GM19463 (cell line): Measurements from ENCODE around the gene CAPG.

Experiments used
- ATAC-seq: cut with Tn5 transposase; IDR thresholded peaks from one replicate; pipeline ENCODE4 v1.9.1; 2021; ENCODE audit warnings: mild to moderate bottlenecking, moderate library complexity; ENCODE audit not compliant: unreplicated experiment

Gene CAPG

DNA sequence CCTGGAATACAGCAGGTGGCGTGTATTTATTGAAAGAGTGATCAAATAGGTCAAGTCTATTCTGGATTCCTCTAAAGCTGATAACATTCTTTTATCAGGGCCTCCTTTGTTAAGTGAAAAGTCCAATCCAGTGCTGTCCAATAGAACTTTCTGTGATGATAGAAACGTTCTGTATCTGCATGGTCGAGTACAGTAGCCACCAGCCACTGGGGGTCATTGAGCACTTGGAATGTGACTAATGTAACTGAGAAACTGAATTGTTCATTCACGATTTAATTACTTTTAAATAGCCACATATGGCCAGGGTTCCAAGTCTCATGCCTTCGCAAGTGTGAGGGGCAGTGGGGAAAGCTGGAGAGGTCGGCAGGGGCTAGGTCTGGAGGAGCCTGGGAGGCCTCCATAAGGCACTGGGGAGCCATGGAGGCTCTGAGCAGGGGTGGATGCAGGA lies 28.9 kb upstream of the CAPG start:
- no peak for ATAC-seq

DNA sequence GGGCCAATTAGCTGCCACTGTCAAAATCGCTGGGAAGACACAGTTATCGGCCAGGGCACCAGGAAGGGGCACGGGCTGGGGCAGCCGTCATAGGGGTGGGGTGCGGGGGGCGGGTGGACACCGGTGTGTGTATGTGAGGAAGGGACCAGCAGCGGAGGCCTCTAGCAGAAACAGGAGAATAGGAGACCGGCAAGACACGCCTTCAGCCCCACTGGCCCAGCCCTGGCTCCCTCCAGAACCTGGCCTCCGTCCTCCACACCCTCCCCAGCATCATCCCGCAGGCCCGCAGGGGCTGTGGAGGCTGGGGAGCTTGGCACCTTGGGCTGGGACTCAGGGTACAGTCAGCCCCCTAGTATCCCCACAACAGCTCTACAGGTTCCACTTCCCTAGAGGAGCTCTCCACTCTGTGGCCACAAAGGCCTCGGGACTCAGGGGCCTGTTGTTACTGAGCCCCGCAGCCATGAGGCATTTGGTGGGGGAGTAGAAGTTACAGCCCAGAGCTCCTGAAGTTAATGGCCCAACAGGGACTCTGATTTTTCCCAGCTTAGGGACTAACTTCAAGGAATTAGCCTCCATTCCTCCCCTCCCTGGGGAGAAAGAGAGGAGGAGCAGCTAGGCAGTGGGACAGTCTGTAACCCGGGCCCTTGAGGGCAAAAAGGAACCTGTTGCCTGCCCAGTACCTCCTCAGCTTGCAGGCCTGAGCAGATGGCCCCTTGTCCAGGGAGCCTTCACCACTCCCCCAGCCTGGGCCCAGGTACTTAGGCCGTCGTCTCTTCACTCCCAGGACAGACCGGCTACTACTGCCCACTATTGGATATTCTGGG lies 28.2 kb upstream of the CAPG start:
- ATAC-seq = peak; percentile 2

DNA sequence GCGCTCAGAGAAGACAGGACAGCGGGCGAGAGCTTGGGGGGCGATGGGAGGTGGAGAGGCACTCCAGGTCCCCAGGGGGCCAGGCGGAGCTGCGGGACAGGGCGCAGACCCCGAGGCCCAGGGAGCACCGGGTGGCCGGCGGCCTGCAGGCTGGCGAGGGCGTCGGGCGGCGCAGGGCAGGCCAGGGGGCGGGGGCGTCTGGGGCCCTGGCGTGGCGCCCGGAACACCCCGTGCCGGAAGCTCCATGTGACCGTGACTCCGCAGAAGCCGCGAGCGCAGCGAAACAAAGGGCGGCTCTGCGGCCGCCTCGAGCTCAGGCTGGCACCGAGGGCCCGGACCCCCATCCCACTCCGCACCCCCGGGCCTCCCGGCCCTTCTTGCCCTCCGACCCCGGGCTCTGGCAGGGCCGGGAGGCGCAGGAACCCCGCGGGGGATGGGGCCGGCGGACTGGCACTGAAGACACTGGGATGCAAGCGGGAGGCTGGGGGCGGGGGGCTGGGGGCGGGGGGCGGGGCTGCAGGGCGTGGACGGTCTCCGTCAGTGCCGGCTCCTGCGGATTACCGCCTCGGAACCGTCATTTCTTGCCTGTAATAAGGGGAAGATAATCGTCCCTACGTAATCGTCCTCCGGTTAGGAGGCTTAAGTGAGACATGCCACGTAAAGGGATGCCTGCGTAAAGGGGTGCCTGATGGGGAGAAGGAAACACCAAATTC lies 27.5 kb upstream of the CAPG start:
- peak; percentile 92 for ATAC-seq

DNA sequence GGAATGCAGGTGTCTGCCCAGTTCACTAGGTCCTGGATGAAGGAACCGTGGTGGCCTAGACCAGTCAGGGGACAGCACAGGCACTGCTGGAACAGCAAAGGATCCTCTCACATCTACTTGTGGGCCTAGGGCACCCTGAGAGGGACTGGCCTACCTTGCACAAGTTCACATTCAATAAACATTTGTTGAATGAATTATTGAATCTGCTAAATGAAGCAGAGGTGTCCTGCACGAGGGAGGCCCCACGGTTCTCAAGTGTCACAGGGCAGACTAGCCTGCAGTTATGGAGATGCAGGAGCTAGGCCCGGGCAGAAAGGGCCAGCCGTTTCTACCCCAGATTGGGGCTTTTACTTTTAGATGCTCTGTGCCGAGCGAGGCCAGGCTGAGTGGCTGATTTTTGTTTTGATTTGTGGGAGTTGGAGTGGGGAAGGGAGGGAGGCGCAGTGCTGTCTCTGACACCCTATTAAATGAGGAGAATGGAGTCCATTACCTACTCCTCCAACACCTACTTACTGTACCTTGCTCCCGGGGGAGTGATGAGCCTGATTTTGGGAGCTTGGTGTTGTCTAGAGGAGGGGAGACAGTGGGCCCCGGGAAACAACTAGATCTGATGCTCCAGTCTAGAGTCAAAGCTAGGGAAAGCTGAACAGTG lies 26.8 kb upstream of the CAPG start:
- ATAC-seq = no peak

DNA sequence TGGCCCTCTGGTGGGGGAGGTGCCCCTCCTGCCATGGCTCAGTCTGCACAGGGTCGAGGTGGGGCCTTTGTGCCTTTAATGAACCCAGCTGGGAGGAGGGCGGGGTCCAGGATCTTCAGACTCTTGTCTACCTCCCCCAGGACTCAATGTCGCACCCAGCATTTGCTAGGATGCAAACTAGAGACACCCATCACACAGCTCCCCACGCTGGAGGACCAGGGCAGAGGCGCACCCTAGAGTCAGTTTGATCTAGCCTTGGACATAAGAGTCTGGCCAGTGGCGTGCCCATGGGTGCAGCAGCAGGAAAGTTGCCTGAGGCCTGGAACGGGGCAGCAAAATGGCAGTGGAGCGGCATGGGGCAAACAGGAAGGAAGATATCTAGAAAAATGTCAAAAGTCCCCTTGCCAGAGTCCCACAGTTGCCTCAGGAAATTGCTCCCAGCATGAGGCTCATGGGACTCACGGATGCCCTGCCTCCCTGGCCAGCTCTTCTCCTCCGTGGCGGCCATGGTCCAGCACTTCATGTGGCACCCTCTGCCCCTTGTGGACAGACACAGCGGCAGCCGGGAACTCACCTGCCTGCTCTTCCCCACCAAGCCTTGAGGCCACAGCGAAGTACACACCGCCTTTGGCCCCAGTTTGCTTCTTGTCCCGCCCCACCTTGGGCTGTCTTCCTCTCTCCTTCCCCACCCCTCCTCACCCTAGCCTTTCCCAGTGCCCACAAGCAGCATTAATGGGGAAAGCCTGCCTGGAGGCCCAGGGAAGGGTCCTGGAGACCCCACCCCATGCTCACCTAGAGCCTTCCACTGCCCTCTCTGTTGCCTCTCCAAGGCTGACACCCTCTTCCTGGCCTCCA lies 26.0 kb upstream of the CAPG start:
- no peak for ATAC-seq

DNA sequence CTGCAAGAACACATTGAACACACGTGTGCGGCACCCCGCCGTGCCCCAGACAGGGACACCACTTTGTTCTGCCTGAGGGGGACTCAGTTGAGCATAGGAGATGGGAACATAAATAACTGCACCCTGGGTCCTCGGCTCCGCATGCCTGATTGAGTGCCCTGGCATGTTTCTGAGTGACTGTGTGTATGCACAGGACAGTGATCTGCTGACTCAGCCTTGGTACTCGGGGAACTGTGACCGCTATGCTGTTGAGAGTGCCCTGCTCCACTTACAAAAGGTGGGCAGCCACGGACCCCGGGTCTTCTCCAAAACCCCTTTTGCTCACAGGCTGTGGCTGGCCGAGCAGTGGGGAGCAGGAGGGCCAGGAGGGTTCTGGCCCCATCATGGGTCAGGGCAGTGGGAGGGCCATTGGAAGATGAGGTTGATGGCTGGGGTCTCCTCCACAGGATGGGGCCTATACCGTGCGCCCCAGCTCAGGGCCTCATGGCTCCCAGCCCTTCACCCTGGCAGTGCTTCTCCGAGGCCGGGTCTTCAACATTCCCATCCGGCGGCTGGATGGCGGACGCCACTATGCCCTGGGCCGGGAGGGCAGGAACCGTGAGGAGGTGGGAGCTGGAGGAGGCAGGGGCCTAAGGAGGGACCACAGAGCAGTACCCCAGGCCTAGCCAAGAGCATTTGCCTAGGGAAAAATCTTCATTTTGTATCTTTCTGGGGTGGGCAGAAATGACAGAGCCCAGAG lies 25.2 kb upstream of the CAPG start:
- ATAC-seq = no peak

DNA sequence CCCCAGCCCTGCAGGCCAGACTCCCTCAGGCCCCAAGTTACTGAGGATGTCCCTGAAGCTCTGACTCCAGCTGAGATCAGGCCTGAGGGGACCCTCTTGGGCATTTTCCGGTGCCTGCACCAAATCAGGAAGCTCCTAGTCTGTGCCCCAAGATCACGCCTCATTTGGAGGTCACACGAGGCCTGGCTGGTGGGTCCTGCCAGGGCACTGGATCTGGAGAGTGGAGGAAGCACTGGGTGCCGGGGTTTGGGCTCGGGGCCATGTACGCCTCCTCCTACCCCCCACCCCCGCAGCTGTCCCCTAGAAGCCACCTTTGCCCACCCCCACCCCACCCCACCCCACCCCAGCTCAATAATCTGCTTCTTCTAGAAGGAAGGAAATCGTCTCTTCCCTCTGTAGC lies 24.5 kb upstream of the CAPG start:
- ATAC-seq = no peak

DNA sequence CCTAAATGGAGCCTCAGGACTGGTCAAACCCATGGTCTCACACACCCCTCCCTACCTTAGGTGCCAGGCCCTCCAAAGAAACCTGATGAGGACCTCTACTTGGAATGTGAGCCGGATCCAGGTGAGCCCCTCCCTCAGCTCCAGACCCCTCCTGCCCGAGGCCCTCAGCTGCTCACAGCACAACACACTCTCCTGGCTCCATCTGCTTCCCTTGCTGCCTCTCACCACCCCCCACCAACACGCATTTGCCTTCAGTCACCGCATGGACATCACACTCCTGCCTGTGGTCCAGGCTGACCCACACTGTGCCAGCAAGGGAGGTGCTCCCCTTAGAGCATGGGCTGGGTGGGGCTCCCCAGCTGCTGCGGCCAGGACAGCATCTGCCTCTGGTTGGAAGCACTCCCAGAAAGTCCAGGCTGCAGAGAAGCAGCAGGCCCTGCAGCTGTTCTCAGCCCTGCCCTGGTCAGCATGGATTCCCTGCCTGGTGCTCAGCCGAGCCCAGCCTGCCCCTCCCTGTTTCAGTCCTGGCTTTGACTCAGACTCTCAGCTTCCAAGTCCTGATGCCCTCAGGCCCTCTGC lies 23.4 kb upstream of the CAPG start:
- no peak for ATAC-seq

DNA sequence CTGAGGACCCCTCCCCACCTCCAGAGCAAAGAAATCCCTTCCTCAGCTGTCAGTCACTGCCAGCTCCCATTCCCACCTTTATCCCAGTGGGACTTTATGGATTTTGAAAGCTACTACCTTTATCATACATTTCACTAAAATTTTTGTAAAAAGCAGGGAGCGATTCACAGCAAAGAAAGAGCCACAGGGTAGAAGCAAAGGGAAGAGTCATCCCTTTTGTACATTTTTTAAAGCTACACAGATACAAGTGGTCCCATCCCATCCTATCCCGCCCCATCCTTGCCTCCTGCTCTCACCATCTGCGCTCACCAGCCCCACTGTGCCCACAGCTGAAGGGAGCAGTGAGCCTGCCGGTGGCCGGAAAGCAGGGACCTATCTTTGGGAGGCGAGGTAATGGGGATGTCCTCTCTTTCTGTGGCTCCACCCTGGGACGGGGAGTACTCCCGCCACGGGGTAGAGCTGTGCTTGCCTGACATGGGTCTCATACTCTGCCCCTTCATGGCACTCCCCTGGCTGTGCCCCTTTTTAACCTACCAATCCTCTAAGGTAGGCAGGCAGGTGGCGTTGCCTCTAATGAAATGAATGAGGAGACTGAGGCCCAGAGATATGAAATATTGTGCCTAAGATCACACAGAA lies 21.5 kb upstream of the CAPG start:
- ATAC-seq = no peak

DNA sequence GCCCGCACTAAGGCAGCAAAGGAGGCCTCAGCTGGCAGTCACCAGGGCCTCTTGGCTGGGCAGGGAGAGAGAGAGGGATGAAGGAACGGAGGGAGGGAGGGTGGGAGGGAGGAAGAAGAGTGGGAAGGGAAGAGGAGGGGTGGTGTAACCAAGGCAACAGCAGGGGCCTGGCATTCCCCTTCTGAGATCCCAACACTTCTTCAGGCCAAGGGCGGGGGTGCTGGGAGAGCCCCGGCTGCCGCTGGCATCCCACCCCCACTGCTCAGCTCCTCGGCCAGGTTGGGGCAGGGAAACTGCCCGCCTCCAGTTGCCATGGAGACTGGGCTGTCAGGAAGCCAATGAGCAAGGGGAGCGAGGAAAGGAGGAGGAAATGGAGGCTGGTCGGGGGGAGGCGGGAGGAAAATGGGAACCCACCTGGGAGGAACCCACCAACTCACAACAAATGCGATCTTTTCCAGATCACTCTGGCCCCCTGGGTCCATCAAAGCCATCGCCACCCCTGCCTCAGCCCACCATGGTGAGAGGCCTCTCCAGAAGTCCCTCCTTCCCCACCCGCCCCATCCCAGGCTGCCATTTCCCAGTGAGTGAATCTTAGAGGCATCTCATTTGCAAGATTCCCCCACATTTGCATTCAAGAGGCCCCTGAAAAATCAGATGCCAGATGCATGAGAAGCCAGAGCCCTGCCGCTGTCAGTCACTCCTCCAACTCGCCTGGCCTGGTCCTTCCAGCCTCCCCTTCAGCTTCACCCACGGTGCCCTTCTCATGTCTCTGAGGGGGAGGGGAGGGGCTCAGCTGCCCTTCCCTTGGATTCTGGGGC lies 20.8 kb upstream of the CAPG start:
- no peak for ATAC-seq

DNA sequence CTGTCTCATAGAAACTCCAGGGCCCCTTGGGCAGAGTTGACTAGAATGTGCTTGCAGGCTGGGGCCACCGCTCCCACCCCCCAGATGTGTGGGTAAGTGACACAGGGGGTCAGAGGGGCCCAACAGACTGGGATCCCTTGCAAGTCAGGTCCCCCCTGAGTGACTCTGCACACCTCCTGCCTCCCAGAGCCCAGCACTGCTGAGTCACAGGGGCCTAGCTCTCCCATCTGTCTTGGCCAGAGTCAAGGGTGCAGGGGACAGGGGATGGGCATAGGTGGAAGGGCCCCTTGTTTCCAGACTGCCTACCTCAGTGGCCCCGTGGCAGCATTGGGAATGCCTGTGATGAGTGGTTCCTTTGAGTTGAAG lies 19.7 kb upstream of the CAPG start:
- ATAC-seq = no peak

DNA sequence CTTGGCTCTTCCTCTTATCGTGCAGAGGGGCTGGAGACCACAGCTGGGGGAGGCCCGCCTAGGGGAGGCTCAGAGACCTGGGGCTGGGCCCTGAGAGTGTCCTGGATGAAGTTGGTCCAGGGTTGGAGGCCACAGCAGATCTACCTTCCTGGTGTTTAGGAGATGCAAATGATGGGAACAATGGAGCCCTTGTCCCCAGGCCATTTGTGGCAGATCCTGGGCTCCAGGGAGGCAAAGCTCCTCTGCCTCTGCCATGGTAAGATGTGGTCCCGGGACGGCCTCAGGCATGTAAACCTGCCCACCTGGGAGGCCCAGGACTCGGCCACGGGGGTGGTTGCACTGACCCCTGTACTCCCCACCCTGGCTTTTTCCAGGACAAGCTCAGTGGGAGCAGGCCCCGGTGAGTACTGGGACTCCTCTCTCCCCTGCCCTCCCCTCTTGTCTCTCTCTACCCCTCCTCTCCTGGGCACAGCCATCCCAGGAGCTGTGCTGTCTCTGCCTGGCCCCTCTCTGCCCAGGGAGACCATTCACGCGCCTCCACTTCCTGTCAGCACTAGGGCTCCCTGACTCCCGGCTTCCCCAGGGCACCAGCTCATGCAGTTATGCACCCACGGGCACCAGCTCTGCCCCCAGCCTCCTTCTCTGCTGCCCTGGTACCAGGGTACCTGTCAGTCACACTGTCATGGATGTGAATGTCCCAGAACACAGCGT lies 19.2 kb upstream of the CAPG start:
- no peak for ATAC-seq

DNA sequence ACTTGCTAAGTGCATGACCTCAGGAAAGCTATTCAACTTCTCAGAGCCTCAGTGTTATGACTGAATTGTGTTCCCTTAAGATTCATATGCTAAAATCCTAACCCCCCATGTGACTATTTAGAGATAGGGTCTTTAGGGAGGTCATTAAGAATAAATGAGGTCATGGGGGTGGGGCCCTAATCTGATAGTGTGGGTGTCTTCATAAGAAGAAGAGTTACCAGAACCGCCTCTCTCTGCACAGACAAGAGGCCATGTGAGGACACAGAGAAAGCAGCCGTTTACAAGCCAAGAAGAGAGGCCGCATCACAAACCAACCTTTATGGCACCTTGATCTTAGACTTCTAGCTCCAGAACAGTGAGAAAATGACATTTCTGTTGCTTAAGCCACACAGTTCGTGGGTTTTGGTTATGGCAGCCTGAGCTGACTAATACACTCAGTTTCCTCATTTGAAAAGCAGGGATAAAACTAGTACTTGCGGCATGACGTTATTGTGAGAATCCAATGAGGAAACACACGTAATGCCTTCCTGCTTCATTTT lies 18.2 kb upstream of the CAPG start:
- ATAC-seq = no peak

DNA sequence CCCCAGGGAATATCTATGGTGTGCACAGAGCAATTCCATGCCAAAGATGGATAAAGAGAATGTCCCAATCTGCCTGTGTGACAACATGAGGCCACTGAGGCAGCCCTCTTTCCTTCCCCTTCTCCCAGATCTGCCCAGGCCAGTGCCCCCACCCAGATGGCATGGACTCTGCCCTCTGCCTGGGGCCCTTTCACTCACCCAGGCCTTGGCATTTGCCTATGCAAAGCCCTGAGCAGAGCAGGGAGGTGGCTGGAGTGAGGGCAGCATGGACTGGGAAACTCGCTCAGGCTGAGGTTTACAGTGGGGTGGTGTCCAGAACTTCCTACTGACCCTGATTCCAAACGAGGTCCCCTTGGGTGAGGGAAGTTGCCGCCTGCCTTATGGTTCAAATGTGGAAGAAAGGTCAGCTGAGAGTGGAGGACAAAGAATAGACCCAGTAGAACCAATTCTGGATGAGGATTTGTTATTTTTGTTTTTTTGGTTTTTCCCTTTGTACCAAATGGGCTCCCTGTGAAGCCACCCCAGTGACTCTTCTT lies 17.2 kb upstream of the CAPG start:
- no peak for ATAC-seq

DNA sequence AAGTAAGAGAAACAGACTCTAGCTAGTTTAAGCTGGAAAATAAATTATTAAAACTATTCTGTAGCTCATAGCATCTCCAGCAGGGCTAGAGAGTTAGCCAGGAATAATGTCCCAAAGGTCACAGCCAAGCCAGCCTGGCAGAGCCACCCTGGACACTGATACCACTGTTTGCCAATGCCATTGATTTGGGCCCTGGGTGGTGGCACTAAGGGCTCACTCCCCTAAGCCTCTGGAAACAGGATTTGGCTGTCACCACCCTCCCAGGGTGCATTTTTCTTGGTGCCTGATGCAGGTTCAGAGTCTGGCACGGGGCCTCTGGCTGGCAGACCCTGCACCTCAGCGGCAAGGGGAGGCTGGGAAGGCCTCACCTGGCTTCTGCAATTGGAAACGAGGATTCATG lies 15.4 kb upstream of the CAPG start:
- no peak for ATAC-seq

DNA sequence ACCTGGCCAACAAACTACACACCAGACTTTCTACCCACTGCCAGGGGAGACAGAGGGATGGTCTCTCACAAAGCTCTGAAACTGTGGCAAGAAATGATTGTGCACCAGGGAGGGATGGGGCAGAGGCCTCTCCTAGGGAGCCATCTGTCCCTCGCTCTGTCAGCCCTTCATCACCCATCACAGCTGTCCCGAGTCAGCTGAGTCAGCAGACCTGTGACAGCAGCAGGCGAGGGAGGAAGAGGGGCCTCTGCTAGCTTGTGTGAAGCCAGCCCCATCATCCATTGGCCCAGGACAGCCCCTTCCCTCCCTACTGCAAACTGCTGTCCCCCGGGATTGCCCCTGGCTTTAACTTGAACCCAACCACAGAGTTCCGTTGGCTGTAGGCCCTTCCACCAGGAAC lies 13.4 kb upstream of the CAPG start:
- ATAC-seq = no peak

DNA sequence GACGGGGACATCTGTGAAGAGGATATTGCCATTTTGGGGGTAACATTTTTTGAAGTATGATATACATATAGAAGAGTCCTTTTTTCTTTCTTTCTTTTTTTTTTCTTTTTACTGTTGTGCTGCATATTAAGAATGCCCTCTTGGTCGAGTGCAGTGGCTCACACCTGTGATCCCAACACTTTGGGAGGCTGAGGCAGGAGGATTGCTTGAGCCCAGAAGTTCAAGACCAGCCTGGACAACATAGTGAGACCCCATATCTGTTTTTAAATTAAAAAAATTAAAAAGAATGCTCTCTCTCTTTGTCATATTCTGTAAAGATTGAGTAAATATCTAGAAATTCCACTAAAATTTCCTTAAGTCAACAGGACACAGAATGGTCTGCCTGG lies 11.9 kb upstream of the CAPG start:
- ATAC-seq = no peak
